HFFc6 (cell line): ENCODE data around the gene PIK3R3. TPM values are rescaled to one million over a fixed set of nuclear protein-coding genes. Genes with fewer than 3 reads are reported as not detected.

Experiments
- DNase-seq: peaks from one replicate; pipeline ENCODE4 v3.0.0-alpha.2; 2018
- H3K27ac Mint-ChIP-seq: 2 replicates; pipeline ENCODE4 v1.8.0; 2020; ENCODE audit warnings: mild to moderate bottlenecking, mixed read lengths
- H3K27me3 Mint-ChIP-seq: 2 replicates; pipeline ENCODE4 v1.8.0; 2021; ENCODE audit warnings: mild to moderate bottlenecking, moderate library complexity, mixed read lengths; ENCODE audit not compliant: insufficient read depth
- H3K36me3 Mint-ChIP-seq: 2 replicates; pipeline ENCODE4 v1.8.0; 2021; ENCODE audit warnings: low read depth, mixed read lengths
- H3K4me1 Mint-ChIP-seq: 2 replicates; pipeline ENCODE4 v1.8.0; 2020; ENCODE audit warnings: low read depth, mixed read lengths
- H3K4me3 Mint-ChIP-seq: 2 replicates; pipeline ENCODE4 v1.8.0; 2020; ENCODE audit warnings: mild to moderate bottlenecking, moderate library complexity, mixed read lengths
- H3K9me3 Mint-ChIP-seq: 2 replicates; pipeline ENCODE4 v1.8.0; 2020; ENCODE audit warnings: mild to moderate bottlenecking, mixed read lengths
- CTCF ChIP-seq: fragments of 200-600 bp; sonication (generic); IDR thresholded peaks from 2 replicates; pipeline ENCODE4 v1.5.0; 2021; ENCODE audit warnings: antibody characterized with exemption, mild to moderate bottlenecking
- total RNA-seq, 6 experiments: library from RNA; stranded (reverse); fragmentation: NEBNext Ultra II Directional; extraction: Animal tissue kit (Norgen Biotek cat#: 25700); gene quantifications; 2 replicates in 1 of 6; 3 replicates in 5 of 6; pipeline ENCODE4 v1.2.3, GENCODE V29; 2021

PIK3R3 gene
- total RNA-seq, 6 experiments from 2014 or later = 5.4 to 8.9 (median 6.0) TPM

DNA sequence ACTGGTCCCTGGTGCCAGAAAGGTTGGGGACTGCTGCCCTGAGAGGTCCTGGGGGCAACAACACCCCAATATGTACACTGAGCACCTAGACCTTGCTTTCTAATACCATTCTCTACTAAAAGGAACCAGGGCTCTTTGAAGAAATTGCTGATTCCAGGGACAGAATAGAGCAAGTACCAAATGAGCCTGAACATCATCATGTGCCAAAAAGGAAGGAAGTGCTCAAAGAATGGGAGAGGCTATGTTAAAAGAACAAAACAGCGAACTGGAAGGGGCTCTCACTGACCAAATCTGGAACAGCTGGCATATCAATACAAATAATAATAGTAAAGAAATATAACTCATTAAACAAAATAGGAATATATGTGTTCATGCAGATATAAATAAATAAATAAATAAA, 50.8 kb downstream of the PIK3R3 start:
- H3K4me1 Mint-ChIP-seq = peaks cover 19% of the 10 kb centered on the region
- no peak for TF ChIP-seq CTCF
- peaks cover 2% of the 10 kb centered on the region for H3K27me3 Mint-ChIP-seq
- H3K4me3 Mint-ChIP-seq = no peak overlapping the region
- DNase-seq = no peak
- H3K9me3 Mint-ChIP-seq = no peaks in the 10 kb centered on the region
- H3K27ac Mint-ChIP-seq = no peak overlapping the region
- no peaks in the 10 kb centered on the region for H3K36me3 Mint-ChIP-seq

- H3K27ac Mint-ChIP-seq = no peak overlapping the region
- H3K9me3 Mint-ChIP-seq = no peaks in the 10 kb centered on the region
- H3K4me3 Mint-ChIP-seq = no peak overlapping the region
- H3K27me3 Mint-ChIP-seq = peaks cover 2% of the 10 kb centered on the region
- H3K36me3 Mint-ChIP-seq = no peaks in the 10 kb centered on the region
- no peak for DNase-seq
- TF ChIP-seq CTCF = no peak
- peaks cover 19% of the 10 kb centered on the region for H3K4me1 Mint-ChIP-seq
Measured at GRCh38 chr1:46081206-46081605, 51.2 kb downstream of the PIK3R3 start.

DNA sequence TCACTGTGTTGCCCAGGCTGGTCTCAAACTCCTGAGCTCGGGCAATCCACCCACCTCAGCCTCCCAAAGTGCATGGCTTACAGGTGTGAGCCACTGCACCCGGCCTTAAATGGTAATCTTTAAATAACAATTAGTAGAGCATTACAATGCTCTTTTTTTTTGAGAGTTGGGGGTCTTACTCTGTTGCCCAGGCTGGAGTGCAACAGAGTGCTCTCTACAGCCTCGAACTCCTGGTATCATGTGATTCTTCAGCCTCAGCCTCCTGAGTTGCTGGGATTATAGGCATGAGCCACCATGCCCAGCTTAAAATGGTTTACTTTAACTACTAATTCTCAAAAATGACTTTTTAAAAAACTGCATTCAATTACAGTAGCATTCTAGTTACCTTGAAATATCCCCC, 52.2 kb downstream of the PIK3R3 start:
- peaks cover 16% of the 10 kb centered on the region for H3K4me1 Mint-ChIP-seq
- H3K36me3 Mint-ChIP-seq = no peaks in the 10 kb centered on the region
- DNase-seq = no peak
- H3K27ac Mint-ChIP-seq = no peak overlapping the region
- H3K9me3 Mint-ChIP-seq = no peaks in the 10 kb centered on the region
- no peak overlapping the region for H3K4me3 Mint-ChIP-seq
- no peak for TF ChIP-seq CTCF
- peaks cover 2% of the 10 kb centered on the region for H3K27me3 Mint-ChIP-seq

DNA sequence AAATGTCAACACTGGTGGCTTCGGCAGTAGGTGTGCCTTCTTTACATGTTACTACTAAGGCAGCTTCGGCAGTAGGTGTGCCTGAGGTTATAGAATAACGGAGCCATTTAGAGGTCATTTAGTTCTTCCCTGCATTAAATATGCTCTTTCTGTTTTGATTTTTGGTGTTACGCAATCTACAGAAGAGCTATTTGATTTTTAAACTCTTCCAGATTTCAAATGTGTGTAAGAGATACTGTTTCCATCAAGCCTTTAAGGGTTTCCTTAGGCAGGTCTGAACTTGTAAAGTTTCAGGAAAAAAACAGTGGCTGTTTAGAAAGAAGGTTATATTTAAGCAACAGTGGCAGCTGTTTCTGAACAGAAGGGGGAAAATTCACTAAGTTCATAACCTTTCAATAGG, 54.8 kb downstream of the PIK3R3 start:
- DNase-seq = no peak
- no peaks in the 10 kb centered on the region for H3K36me3 Mint-ChIP-seq
- peaks cover 2% of the 10 kb centered on the region for H3K27me3 Mint-ChIP-seq
- no peaks in the 10 kb centered on the region; the same call in 1 of the 2 replicates for H3K4me1 Mint-ChIP-seq
- no peak for TF ChIP-seq CTCF
- no peak overlapping the region for H3K4me3 Mint-ChIP-seq
- H3K9me3 Mint-ChIP-seq = no peaks in the 10 kb centered on the region
- no peak overlapping the region for H3K27ac Mint-ChIP-seq

DNA sequence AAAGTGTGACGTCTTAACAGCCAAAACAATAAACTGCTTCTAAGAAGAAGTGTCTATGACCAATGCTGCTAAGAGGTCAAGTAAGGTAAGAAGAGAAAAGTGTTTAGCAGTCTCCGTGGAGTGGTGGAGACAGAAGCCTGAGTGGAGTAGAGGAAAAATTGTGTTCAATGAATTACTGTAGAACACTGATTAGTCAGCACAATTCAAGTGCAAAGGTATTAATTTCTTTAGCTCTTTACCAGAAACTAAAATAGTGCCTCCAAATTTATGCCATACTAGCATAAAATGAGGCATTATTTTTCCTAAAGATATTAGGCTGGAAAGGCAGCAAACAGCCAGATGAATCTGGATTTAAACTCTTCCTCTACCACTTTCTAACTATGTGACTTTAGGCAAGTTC, 56.1 kb downstream of the PIK3R3 start:
- TF ChIP-seq CTCF = no peak
- Mint-ChIP-seq H3K36me3 (no peaks in the 10 kb centered on the region), H3K27ac (no peak overlapping the region), H3K27me3 (peaks cover 2% of the 10 kb centered on the region; the same call in 1 of the 2 replicates), H3K4me3 (no peak overlapping the region), H3K4me1 (no peaks in the 10 kb centered on the region; the same call in 1 of the 2 replicates), H3K9me3 (no peaks in the 10 kb centered on the region)
- no peak for DNase-seq

GRCh38 chr1:46072975-46073374, 59.5 kb downstream of the PIK3R3 start:
- no peak for TF ChIP-seq CTCF
- no peak for DNase-seq
- H3K36me3 Mint-ChIP-seq = no peaks in the 10 kb centered on the region
- H3K27me3 Mint-ChIP-seq = no peaks in the 10 kb centered on the region
- H3K4me3 Mint-ChIP-seq = no peak overlapping the region
- no peak overlapping the region for H3K27ac Mint-ChIP-seq
- no peaks in the 10 kb centered on the region for H3K9me3 Mint-ChIP-seq
- H3K4me1 Mint-ChIP-seq = no peaks in the 10 kb centered on the region; the same call in 1 of the 2 replicates
